ENCODE measurements around the gene MAP2K2.

DNA sequence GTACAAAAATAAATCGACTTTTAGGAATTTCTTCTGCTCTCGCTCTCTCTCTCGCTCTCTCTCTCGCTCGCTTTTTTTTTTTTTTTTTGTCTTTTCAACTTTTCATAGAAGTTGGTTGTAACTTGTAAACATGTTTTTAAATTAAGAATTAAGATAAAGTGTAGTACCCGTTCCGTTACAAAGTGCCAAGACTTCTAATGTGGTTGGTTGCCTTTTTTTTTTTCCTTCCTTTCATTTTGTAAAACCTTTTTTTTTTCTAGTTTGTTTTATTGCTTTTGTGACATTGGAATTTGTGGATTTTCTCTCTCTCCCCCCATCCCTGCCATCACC is 77.6 kb downstream of the MAP2K2 start:
- TF ChIP-seq POLR2A (IDR thresholded peaks at IDR 0.05; ENCODE audit: low read length) (no peak), CTCF (IDR thresholded peaks at IDR 0.05) (no peak), HMGXB4 (CRISPR knock-in tag; IDR thresholded peaks at IDR 0.05; ENCODE audit: borderline replicate concordance) (no peak), RCOR1 (IDR thresholded peaks at IDR 0.05; ENCODE audit: low read depth, low read length) (no peak)

Measured in A549 (cell line).